ENCODE data around the gene CAB39.
A peak's percentile ranks its signal among the peaks of the same experiment; 100 is the strongest.
"Not testable (repeated sequence)": the region's sequence is repeated elsewhere in the genome, so short reads cannot be mapped to it uniquely, and the experiment has no call there.

CAB39 gene

GRCh38 chr2:230716588-230716987, 3.9 kb downstream of the CAB39 start:
- DNase-seq, result no peak

- no peak for DNase-seq
Observed at GRCh38 chr2:230717600-230717999, 5.0 kb downstream of the CAB39 start.

GRCh38 chr2:230719340-230719739, 6.7 kb downstream of the CAB39 start:
- no peak for DNase-seq

DNA sequence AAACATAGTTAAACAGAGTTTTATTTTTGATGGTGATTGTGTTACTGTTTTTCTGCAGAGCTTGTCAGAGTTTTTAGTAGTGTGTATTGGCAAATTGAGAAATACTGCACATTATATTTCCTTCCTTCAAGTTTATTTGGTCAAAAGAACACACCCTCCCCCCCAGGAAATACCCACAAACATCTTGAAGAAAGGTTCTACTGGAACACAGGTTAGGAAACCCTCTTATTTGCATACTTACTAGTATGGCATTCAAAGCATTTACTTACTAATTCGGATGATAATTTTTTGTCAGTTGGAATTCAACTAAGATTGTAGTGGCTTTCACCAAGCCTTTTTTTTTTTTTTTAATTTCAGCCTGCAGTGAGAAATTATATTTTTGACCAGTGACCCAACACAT, 9.1 kb downstream of the CAB39 start:
- DNase-seq, result peak in 3 of 6 experiments; percentile 9 to 12 (median 9)

- DNase-seq, result no peak
Observed at GRCh38 chr2:230722207-230722885, 9.7 kb downstream of the CAB39 start.

- DNase-seq, result peak; percentile 28 to 64 (median 46)
Observed at GRCh38 chr2:230723363-230723762, 10.7 kb downstream of the CAB39 start.

DNA sequence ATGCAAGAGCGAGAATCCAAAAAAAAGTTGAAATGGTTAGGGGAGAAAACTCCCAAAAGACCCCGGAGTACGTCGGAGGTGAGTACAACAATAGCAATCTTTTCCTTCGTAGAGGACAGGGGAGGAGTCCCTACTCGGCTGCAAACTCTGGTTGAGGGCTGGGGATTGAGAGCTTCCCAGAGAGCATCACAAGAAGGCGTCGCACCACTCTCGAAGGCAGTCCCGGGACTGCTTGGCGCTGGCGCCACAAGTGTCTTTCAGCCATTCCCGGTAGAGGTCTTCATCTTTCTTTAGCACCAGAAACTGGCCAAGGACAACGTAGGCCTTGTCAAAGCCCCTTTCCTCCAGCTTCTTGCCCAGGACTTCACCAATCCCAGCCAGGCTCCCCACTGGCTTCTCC, 12.3 kb downstream of the CAB39 start:
- not testable (repeated sequence) for DNase-seq

- DNase-seq, result no peak
Observed at GRCh38 chr2:230731512-230731911, 18.9 kb downstream of the CAB39 start.

DNA sequence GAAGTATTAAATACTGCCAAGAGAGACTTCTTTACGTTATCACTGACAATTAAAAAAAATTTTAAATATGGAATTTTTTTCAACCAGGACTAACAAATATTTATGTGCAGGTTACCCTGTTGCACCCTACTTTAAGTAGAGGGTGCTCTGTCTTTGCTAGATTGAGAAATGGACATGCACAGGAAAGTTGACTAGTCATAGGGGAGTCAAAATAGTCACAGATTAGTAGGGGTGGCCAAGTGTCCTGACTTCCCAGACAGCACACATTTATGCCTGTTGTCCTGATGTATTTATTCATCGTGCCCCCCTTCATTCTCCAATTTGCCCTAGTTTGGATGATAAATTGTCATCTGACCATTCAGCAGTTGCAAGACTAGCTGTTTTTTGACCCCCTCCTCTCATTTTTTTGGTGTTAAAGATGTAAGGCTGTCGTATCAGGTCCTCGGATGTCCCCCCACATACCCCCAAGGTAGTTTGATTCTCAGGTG, 20.3 kb downstream of the CAB39 start:
- no peak for DNase-seq

DNA sequence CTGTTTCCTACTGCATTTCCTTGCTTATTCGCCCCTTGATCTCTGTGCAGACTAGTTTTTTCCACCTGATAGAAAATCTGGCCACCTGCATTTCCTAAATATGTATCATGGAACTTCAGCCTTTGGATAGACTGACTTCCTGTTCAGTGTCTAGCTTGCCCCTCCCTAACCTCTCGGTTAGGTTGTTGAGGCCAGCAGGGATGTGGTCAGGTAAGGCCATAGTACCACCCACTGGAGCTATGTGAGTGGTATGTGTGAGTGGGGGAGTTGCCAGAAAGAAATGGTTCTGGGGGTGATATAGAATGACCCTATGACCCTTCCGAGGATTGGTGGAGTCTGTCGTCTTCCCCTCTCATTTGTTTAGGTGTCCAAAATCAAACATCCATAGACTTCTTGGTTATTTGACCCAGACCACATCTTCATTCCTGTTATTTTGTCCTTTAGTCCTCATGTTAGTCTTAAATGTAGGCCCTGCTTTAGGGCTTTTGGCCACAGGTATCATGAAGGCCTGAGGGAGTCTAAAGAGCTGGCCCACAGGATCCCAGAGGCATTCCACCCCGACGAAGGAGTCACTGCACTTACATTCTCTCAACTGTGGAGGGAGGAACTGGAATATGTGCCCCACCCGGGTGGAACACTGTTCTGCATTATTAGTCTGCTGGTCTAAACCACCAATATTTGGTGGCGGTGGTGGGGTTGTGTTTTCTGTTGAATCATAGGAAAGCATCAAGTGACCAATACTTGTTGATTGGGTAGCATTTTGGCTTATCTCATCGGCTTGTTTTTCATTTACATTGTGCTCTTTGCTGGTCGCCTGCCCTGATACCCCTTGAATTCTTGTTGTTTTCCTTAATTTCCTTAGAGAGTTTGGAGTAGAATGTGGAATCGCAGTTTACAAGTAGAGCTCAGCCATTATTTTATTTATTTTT, 21.9 kb downstream of the CAB39 start:
- no peak for DNase-seq

GRCh38 chr2:230735884-230736283, 23.2 kb downstream of the CAB39 start:
- no peak for DNase-seq

- DNase-seq, result no peak
Observed at GRCh38 chr2:230737300-230737699, 24.7 kb downstream of the CAB39 start.

DNA sequence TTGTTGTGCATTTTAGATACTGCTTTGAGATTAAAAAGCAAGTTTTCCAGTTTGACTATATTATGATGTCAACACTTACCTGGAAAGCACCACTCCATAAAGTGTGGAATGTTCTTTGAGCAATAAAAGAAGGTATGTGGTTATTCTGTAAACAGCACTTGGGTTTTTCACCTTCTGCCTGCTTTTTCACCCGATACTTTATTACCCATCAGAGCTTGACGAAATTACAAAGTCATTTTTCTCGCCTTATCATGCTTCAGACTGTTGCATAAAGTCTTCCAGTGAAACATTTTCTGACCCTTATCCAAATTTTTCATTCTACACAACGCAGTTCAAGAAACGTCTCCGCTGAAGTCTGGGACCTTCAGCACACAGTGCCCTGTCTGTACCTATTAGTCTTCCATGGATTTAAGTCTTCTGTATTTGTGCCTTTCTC, 25.2 kb downstream of the CAB39 start:
- DNase-seq, result no peak

- no peak for DNase-seq
Observed at GRCh38 chr2:230738391-230738811, 25.8 kb downstream of the CAB39 start.

DNA sequence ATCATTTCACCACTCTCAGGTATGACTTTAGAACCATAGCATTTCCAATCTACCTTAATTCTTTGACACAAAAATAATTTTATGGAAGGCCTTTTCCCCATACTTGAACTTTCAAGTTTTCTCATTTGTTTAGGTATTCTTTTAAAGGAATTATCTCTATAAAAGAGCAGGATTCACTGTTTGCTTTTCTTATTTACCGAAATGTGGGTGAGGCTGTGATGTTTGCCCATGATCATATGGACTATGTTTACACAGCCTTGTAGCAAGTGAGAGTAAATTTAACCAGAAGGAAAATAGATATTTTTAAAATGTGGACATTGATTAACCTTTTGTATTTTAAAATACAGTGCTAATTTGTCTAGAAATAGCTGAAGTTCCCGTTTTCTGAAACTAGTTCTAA, 26.3 kb downstream of the CAB39 start:
- no peak for DNase-seq

- DNase-seq, result no peak
Observed at GRCh38 chr2:230739961-230740360, 27.3 kb downstream of the CAB39 start.

GRCh38 chr2:230742781-230743180, 30.1 kb downstream of the CAB39 start:
- DNase-seq, result no peak

DNA sequence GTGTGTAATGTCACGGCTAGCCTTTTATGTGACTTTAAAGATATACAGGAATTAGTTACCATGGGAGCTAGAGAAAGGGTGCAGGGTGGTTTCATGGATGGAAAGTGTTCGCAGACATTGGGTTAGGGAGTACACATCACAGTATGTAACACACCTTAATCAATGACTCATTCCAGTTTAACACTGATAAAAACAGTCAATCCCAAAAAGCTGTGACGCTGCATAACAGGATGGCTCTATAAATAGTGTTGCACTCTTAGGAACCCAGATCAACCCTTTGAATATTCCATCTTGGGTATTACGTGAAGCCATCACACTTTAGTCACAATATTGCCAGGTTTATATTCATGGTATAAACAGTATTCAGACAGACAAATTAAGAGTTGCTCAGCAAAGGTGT, 33.6 kb downstream of the CAB39 start:
- DNase-seq, result no peak

DNA sequence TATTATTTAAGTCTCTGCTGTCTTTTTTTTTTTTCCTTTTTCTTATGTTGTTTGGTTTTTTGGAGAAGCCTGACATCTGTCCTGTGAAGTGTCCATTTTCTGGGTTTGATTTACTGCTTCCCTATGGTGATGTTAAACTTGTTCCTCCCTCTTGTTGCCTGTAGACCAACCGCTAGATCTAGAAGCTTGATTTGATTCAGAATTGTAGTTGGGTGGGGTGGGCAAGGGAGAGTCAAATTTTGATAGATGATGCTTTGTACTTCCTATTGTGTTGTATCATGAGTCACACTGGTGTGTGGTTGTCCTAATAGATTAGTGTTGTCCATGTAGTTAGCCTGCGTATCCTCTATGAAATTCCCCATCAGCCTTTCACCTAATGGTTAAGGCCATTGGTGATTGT, 35.4 kb downstream of the CAB39 start:
- no peak for DNase-seq

- DNase-seq, result no peak
Observed at GRCh38 chr2:230749111-230749510, 36.5 kb downstream of the CAB39 start.

DNA sequence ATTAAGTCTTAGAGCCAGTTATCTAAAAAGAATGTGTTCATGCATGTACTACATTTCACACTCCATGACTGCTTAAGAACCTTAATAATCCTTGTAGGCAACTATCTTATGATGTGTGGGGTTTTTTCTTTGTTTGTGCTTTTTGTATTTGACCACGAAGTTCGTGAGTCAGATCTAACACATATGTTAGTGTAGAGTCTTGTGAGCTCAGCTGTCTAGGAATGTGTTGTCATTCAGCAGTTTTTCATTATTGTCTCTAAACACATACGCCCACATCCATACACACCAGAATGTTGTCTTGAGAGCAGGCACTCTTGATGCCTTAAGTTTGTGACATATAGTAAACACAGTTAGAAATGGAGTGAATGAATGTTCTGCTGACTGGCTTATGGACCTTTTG, 38.4 kb downstream of the CAB39 start:
- no peak for DNase-seq

DNA sequence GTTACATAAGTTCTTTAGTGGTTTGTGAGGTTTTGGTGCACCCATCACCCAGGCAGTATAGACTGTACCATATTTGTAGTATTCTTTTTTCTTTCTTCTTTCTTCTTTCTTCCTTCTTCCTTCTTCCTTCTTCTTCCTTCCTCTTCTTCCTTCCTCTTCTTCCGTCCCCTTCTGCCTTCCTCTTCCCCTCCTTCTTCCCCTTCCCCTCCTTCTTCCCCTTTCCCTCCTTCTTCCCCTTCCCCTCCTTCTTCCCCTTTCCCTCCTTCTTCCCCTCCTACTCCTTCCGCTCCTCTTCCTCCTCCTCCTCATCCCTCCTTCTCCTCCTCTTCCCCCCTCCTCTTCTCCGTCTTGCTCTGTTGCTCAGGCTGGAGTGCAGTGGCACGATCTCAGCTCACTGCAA, 41.6 kb downstream of the CAB39 start:
- no peak for DNase-seq

DNA sequence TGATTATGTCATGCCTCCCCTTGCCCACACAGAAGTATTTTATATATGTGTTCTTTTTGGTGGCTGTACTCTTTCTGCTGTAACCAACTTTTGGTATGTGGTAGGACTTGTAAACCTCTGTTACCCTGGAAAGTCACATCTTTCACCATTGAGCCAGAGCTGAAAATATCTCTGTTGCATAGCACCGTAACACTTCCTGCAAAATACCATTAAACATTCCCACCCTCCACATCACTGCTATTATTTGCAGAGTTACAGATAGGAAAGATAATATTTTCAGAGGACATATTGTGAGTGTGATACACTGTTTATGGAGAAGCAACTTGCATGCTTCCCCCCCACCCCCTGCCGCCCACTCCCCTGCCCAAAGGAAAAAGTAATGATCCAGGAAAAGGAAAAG, 44.8 kb downstream of the CAB39 start:
- no peak for DNase-seq
